ENCODE measurements around the gene TMEM245. TPM values are rescaled to one million over a fixed set of nuclear protein-coding genes. Genes with fewer than 3 reads are reported as not detected.

TMEM245 gene
- total and polyA plus RNA-seq, 2 donors (not counting 3 experiments of a cell fraction or from before 2014, with no cell fraction given), result 44.2 to 48.0 TPM

DNA sequence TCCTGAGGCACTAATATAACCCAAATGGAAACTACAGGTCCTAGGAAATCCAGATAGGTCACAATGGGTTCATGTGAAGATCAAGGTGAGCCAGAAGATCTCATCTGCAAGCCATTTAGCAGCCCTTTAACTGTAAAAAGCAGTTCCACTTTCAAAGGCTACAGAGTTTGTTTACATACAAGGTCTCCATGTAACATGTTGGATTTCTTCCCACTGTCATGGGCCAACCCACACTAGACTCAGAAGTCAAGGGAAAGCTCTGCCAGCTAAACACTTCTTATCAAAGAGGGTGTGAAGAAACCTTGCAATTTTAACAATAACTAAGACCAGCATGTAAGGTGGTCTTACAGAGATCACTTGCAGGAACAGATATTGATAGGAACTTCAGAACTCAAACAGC lies 102.7 kb downstream of the TMEM245 start:
- H3K4me2 ChIP-seq (ENCODE audit: insufficient read depth, low read length), result no peak overlapping the region
- CTCF ChIA-PET, result interaction anchor here (1.1 to 2.3 kb wide), 5 partner anchors 11 to 30 kb away, joined by 3 to 9 read pairs (median 4); no protein-coding TSS in a partner anchor
- H3K9me3 ChIP-seq (replicated peaks; ENCODE audit: control insufficient read depth, insufficient read depth, low read length), result no peaks in the 10 kb centered on the region
- H3K9ac ChIP-seq (replicated peaks; ENCODE audit: extremely low read depth, insufficient read depth, low read length), result no peak overlapping the region
- H3K4me3 ChIP-seq (replicated peaks in 1 of 3; ENCODE audit: insufficient read depth in 1 of 3, low read depth in 1 of 3, low read length in 3 of 3), result no peak overlapping the region
- no peaks in the 10 kb centered on the region for H4K20me1 ChIP-seq (replicated peaks; ENCODE audit: control insufficient read depth, extremely low read depth, insufficient read depth, low read length)
- no peaks in the 10 kb centered on the region for H3K27me3 ChIP-seq (ENCODE audit: control insufficient read depth in 2 of 2, insufficient read depth in 2 of 2, low read length in 2 of 2)
- peaks cover 0 to 5% of the 10 kb centered on the region in 2 experiments for H3K36me3 ChIP-seq (ENCODE audit: control insufficient read depth in 2 of 2, extremely low read depth in 1 of 2, insufficient read depth in 2 of 2, low read length in 2 of 2)
- H2AFZ ChIP-seq (ENCODE audit: low read depth, low read length), result no peak overlapping the region
- H3K79me2 ChIP-seq (ENCODE audit: control insufficient read depth, insufficient read depth, low read length), result peaks cover 9% of the 10 kb centered on the region
- no peak overlapping the region for H3K27ac ChIP-seq (ENCODE audit: insufficient read depth, low read depth, low read length)
- intact Hi-C loops (cut with micrococcal nuclease) (no loop called here), dilution Hi-C loops (cut with MboI; ENCODE audit: extremely low pct_ligation_motif_present, low sequenced_read_pairs) (no loop called here)
- FAIRE-seq, result no peak
- H3K9me1 ChIP-seq (replicated peaks; ENCODE audit: control insufficient read depth, extremely low read depth, insufficient read depth, low read length), result no peaks in the 10 kb centered on the region
- no TSS peak for BruUV-seq (replicated peaks)
- DNase-seq (ENCODE audit: low read depth, low spot score), result no peak
- POLR2A ChIA-PET, result no interaction called here
- H3K4me1 ChIP-seq (ENCODE audit: control insufficient read depth, extremely low read depth, insufficient read depth, low read length), result peaks cover 15% of the 10 kb centered on the region
- TF ChIP-seq CTCF (IDR thresholded peaks at IDR 0.05; ENCODE audit: extremely low read depth in 1 of 2, insufficient read depth in 1 of 2, low read depth in 1 of 2, low read length in 2 of 2), result no peak
- no peak for TF ChIP-seq POLR2A (IDR thresholded peaks at IDR 0.05; ENCODE audit: low read depth, low read length)
- no peak for TF ChIP-seq JUN (IDR thresholded peaks at IDR 0.05; ENCODE audit: borderline replicate concordance, insufficient read depth, insufficient read length, low read depth)
- TF ChIP-seq POLR2AphosphoS5 (IDR thresholded peaks at IDR 0.05; ENCODE audit: insufficient read depth, low read depth, low read length), result no peak
- TF ChIP-seq EZH2 (IDR thresholded peaks at IDR 0.05; ENCODE audit: borderline replicate concordance, low read depth, low read length, severe bottlenecking), result no peak
- no peak for TF ChIP-seq MYC (IDR thresholded peaks at IDR 0.05; ENCODE audit: low read depth, low read length)
- TF ChIP-seq, protein P1, sequence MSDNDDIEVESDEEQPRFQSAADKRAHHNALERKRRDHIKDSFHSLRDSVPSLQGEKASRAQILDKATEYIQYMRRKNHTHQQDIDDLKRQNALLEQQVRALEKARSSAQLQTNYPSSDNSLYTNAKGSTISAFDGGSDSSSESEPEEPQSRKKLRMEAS (IDR thresholded peaks at IDR 0.05; ENCODE audit: insufficient read depth, insufficient read length), result no peak
- TF ChIP-seq FOS (IDR thresholded peaks at IDR 0.05; ENCODE audit: borderline replicate concordance, insufficient read depth, low read length), result no peak
- no peak for TF ChIP-seq GATA2 (IDR thresholded peaks at IDR 0.05; ENCODE audit: insufficient read depth, insufficient read length, low read depth, low read length)
